ENCODE results near the gene UCK2.

The UCK2 gene

DNA sequence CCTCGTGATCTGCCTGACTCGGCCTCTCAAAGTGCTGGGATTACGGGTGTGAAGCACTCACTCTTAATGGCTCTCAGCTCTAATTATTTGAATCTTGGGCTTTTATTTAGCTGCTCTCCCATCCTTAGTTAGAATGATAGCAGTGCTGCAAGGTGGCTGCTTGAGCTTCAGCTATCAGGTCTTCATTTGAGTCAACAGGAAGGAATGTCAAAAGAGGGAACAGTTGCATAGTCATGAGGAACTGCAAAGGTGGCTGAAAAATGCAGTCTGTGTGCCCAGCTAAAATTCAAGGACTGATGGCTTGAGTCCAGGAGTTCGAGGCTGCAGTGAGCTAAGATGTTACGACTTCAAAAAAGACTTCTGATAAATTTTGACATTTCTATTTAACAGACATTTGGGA, 55.6 kb downstream of the UCK2 start:
- no peak for DNase-seq

DNA sequence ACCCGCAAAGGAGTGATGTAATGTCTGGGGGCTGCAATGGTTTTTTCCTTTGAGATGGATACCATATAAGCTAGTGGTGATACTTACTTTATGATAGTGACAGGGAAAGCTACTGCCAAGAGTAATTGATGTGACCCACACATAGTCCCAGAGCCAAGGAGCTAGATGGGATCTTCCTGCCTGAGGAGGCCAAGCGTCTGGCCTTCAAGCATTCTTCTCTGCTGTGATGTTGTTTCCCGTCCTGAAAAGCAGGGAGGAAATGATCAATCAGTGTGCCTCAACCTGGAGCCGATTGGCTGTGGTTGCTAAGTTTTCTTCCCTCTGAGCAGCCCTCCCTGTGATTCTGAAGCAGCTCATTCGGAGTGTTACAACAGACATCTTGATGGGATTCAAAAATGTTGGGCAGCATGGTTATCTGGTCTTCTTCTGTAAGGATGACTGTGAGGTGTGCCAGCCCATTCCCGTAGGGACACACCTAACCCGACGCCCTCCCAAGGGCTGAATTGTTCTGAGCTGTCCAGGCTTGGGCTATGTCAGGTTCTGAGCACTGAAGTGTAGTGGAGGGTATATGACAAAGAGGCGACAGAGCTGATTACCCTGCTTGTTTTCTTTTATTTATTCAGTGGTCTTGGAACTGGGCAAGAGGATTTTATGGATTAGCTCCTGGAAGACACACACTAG, 56.7 kb downstream of the UCK2 start:
- no peak for DNase-seq

DNA sequence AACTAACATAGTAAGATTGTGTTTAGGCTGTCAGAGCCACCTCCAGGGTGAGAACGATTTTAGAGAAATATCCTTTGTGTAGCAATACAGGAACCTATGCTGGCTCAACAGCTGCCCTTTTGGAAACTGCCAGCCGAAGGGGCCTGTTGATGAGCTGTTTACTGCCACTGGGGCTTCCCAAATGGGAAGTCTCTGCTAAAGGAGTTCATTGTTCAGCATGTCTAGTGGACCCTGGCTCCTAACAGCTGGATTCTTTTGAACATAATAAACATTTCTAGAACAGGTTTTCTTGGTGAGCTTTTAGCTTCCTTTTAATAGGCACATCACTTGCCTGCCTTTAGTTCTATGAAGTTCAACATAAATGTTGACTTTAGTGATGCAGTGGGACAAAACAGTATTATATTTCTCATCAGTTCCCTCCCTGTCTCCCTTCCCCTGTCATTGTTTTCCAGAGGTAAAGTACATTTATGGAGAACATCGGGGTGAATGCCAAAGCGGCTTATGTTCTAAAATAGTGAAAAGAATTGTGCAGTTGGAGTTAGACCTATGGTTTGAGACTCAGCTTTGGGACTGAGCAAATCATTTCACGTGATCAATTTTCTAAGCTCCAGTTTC, 57.4 kb downstream of the UCK2 start:
- DNase-seq, result no peak

DNA sequence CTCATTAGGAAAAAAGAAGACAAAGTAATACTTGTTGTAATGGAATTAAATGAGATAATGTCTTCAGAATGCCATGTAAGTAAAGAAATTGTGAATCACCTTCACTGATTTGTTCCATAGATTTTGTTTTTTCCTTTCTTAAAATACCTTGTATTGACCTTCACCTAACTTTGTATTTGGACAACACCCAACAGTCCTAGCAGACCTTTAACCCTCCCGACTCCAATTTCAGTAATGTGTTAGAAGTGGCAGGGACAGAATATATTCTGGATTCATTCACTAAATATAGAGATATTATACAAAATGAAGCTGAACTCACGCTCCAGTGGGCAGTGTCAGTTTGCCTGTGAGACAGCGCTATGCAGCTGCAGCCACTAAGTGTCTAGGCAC, 57.9 kb downstream of the UCK2 start:
- no peak for DNase-seq

DNA sequence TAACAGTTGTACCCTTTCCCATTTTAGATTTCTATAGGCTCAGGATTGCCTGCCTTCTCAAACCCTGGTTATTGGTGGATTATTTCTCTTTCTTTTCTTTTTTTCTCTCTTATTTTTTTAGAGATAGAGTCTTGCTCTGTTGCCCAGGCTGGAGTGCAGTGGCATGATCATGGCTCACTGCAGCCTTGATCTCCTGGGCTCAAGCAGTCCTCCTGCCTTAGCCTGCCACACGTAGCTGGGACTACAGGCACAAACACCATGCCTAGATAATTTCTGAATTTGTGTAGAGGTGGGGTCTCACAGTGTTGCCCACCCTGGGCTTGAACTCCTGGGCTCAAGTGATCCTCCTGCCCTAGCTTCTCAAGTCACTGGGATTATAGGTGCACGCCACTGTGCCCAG, 58.8 kb downstream of the UCK2 start:
- no peak for DNase-seq

DNA sequence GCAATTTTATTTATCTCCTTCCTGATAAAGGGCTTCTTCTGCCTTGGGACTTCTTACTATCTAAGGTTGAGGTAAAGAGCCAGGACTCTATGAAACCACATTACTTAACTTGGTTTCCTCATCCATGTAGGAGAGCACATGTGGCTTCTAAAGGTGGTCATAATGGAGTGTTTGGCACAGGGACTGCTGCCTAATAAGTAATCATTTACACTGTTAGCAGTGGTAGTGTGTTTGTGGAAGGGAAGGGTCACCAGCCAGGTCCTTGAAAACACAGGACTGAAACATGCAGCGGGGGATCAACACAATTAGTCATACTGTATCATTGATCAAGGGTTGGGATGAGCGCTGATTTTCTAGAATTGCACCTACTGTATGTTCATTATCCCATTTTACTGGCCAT, 59.6 kb downstream of the UCK2 start:
- no peak for DNase-seq

DNA sequence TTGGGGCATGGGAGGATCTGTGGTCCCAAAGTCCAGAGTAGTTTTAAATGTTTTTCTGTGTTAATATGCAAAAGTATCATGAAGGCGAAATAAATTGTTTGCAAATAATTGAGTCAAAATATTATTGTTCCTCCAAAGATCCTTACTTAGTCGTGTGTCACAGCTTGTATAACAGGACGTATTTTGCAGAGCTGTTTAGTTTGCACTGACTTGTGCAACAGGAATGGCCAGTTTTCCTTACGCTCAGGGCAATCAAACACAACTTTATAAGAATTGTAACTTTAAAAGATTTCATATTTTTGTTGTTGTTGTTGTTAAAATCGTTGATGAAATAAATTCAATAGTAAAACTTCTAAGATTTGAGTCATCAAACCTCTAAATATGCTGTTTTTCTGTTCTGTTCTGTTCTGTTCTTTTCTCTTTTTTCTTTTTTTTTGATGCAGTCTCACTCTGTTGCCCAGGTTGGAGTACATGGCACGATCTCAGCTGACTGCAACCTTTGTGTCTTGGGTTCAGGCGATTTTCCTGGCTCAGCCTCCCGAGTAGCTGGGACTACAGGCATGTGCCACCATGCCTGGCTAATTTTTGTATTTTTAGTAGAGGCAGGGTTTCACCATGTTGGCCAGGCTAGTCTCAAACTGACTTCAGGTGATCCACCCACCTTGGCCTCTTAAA, 60.6 kb downstream of the UCK2 start:
- DNase-seq, result no peak

DNA sequence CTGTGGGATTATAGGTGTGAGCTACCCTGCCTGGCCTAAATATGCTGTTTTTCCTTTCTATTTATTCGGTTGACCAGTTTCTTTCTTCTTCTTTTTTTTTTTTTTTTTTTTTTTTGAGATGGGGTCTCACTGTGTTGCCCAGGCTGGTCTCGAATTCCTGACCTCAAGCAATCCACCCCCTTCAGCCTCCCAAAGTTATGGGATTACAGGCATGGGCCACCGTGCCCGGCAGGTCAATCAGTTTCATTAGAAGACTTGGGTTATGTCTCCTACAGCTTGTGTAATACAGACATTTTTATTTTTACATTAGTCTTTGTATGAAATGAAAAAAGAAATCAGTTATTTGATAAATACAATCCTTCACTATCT, 61.1 kb downstream of the UCK2 start:
- no peak for DNase-seq

DNA sequence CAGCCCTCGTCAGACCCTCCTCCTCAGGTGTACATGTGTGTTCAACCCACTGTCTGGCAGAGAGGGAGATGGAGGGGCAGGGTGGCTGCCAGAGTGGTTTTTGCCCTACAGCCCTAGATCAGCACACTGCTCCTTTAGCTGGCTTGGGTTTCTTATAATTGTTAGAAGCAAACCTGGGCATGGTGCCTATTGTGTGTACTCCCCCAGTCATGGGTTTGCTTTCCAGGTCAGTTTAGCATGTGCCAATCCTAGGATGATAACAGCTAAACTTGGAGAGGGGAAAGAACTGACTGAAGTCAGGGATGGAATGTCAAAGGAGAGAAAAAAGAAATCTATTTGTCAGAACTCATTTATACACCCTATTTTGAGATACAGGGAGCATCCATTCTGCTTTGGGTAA, 63.3 kb downstream of the UCK2 start:
- DNase-seq, result no peak

DNA sequence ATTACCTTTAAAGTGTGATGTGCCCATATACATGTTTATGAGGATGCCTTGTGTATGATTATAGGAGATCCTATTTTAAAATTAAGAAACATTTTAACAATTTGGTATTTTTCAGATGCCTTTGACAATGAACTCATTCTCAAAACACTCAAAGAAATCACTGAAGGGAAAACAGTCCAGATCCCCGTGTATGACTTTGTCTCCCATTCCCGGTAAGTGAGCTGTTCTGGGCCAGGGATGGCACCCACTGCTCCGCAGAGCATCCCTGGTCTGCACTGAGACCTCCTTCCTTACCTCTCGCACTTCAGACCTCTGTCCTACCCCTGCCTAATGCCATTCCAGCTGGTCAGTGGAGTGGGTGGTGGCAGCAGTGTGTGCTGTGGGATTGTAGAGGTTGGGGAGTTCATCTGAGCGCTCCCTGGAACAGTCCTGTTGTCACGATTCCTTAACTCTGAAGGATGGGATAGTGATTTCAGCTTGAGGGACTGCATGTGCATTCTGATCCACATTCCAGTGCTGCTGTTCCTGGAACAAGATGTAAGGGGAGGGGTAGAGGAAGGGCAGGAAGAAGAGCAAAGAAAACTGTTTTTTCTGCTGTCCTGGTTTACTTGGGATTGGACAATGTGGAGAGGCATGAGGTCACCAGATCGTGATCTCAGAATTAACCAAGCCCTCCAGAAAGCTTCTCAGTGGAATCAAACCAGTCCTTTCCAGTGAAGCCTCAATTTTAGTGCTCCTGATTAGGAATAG, 63.9 kb downstream of the UCK2 start:
- DNase-seq, result no peak

DNA sequence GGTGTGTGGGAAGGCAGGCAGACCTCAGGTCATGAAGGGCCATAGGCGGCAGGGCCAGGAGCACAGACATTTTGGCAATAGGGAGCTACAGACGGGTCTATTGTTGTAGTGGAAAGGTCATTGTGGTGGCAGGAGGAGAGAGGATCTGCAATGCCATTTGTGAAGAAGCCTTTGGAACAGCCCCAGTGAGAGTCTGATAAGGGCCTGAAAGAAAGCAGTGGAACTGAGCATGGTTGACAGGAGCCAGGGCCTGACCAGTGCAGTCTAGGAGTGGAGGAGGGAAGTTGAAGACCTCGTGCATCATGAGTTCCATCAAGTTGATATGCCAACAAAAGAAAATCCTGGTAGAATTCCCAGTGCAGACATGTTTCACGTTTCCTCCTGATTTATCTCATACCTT, 65.5 kb downstream of the UCK2 start:
- DNase-seq, result no peak

DNA sequence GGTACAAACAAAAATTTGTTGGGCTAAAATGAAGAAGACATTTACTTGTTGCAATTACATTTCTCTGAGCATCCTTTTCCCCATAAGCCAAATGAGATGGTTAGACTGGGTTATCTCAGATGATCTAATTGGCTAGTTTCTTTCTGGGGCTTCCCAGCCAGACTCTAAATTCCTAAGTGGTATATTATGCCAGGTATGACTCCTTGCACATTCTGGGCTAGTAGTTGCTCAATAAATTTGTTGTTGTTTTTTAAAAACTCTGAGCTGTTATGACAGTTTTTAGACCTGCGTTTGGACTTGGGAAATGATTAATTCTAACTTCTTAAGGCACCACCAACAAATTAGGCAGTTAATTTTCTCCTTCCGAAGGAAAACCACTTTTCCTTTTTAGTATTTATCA, 66.1 kb downstream of the UCK2 start:
- DNase-seq, result no peak

DNA sequence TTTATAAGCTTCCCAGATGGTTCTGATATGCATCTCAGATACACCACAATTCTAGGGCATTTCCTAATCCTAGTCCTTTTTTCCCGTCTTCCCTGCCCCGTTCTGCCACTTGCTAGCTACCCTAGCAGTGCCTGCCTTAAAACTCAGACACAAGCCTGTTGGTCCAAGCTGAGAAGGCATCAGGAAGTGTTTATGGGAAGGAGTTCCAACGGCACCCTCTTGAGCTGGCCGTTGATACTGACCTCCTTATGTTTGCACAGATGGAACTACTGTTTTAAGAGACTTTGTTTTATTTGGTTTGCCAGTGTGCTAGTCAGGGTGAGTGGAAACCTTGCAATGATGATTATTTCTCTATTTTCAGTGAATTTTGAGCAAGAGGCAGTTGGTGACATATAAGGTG, 67.2 kb downstream of the UCK2 start:
- DNase-seq, result no peak

DNA sequence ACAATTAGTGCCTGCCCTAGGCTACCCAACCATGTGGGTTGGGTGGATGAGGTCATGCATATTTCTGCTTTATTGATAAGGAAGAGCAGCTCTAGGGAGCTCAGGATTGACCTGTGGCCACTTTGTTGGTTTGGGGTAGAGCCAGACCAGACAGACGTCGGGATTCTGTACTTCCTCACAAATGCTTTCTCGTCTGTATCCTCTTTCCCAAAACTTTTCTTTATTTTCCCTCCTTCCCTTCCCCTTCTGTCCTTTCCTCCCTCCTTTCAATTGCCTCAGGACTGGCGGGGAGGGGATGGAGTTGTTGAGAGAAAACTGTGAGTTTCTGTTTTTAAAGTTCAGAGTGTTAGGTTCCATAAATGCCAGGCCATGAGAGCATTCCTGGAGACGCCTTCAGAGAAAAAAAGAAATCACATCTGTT, 68.0 kb downstream of the UCK2 start:
- no peak for DNase-seq

DNA sequence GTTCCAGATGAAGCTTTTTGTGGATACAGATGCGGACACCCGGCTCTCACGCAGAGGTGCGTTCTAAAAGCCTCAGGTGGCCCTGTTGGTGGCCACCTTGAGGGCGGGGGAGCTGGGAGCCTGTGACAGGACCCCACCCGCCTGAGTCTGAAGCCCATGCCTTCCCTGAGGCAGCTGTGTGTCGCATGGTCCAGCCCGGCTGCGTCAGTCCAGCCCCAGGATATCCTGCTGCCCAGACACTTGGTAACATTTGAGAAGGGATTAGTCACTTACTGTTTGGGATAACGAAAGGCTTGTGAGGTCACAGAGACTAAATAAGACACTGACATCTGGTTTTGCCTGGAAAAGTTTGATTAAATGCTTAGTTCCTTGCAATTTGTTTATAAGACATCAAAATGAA, 68.9 kb downstream of the UCK2 start:
- DNase-seq, result no peak

DNA sequence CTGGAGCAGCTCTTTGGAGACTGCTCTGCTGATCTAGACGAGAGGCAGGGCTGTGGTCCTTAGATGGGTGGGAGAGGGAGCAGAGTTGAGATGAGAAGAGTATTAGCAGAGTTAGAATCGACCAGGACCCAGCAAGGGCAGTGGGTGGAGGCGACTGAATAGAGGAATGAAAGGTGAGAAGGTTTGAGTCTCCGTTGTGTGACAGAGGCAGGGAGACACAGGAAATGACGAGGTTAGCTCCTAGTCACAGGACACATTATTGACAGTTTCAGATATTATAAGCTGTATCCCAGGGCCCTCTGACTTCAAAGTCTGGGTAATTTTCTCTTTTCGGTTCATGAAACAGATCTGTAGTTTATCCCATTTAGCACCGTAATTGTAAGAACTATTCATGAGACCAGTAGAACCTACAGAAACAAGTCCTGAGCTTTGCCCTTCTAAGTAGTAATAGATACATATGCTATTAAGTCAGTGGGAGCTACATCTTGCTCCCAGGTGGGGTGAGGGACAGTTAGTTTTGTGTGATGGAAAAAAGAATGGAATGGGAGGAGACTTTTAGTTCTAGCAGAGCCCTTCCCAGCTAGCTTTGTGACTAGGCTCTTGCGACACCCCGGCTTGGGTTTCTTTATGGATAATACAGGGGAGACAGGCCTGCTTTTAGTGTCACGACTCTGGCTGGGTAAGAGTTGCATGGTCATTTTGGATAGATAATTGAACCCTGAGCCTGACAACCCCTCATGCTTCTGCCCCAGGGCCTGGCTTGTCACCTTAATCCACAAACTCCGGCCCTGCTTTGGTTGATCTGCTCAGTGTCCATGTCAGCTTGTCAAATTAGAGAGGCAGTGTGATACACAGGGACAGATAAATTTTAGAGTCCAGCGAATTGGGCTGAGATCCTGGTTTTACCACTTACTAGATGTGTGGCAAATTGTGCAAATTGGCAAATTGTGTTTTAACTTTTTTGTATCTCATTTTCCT, 70.2 kb downstream of the UCK2 start:
- DNase-seq, result no peak

DNA sequence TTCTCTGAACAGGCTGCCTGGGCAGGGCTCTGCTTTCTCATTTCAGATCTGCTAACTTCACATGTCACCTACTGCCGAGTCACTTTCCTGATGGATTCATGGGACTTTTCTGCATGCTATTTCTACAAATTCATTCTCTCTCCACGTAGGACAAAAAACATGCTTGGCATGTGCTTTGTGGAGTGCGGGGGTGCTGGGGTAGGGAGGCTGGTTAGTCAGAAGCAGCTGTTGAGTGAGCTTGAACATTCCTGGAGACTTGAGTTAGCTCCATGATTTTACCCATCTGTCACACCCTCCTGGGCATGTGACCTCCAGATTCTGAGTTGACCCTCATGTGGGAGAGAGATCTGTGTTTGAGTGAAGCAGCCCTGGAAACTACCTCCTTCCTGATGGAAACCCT, 71.4 kb downstream of the UCK2 start:
- DNase-seq, result no peak

DNA sequence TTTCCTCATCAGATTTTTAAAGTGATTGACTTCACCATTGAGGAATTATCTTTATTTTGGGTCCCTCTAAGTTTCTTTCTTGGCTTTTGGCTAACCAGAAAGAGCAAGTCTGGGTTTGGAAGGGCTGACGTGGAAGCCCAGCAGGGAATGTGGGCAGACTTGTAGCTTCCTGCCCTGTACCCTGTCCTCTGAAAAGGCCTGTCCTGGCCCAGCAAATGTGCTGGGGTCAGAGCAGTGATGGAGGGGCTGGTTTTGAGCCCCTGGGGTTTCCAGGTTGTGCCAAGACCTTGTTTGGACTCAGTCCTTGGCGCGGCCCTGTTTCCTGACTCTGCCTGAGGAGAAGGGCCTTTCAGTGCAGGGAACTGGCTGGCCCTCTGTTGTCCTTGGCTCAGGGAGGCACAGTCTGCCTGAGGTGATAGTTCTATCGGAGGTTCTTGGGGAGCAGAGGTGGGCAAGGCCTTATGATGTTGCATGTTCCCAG, 72.1 kb downstream of the UCK2 start:
- no peak for DNase-seq

DNA sequence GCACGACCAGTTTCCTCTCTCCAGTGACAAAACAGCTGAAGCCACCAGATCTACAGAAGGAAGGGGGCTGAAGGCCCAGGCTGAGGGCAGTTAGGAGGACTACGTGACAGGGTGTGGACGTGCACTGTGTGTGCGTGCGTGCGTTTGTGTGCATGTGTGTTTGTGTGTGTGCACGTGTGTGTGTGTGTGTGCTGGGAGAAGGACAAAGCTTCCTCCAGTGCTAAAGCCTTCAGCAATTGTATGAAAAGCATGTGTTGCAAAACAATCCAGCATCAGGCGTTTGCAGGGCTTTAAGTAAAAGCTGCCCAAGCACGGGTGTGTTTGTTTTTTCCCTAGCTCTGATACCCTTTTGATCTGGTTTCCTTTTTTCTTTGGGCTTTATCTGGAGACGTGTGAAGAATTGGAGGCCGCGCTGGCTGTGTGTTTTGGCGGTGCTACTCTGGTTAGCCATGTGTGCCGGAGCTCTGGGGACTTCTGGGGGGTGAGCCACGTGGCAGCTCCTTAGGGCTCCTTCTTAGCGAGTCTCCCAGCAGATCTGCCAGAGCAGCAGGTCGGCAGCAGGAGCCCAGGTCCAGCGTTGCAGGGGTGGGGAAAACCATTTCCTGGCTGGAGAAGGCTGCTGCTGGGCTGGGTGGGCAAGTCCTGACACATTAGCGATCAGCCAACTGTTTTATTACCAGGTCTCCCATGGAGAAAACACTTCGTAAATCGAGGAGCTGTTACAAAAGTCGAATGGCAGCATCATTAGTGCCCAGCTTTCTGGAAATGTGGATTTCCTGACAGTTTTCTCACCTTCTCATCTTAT, 73.4 kb downstream of the UCK2 start:
- DNase-seq, result no peak

DNA sequence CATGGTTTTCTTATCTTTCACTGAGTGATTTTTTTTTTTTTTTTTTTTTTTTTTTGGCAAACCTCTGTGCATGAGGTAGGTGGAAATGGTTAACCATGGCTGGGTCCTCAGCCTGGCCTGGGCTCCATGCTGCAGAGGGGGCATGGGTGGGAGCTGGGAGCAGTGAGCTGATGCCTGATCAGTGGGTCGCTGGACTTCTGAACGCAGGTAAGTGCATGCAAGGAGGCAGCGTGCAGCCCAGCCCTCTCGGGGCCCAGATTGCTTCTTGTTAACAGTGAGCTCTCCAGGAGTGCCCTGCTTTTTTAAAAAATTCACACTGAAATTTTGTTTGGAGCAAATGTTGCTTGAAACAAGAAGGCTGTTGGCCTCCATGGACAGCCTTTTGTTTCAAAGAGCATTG, 75.2 kb downstream of the UCK2 start:
- DNase-seq, result no peak

DNA sequence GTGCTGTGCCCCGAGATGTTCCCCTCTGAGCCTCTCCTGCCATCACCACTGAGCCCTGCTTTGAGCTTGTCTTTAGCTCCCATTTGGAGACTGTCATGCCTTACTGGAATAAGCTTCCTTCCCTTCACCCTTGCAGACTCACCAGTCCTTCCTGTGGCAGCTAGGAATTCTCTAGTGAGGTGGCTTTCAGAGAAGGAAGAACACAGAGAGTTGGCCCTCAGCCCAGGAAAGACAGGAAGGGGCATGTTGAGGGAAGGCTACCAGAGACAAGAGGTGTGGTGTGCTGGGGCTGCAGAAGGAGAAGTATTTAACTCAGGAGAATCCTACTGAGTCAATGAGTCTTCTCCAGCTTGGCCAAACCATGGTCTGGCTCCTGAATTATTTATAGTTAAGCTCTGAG, 76.3 kb downstream of the UCK2 start:
- DNase-seq, result no peak

DNA sequence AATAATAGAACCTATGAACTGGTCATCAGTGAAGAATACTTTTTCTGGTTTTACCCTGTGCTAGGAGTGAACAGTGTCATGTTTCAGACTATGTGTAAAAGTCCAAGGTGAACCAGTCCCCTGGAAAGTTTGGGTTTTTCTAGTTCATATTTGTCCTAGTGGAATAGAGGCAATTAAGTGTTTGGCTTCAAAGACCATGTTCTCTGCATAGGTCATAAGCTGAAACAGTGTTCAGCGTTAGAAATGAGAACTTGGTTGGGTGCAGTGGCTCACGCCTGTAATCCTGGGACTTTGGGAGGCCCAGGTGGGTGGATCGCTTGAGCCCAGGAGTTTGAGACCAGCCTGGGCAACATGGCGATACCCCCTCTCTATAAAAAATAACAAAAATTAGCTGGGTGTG, 77.5 kb downstream of the UCK2 start:
- DNase-seq, result no peak
